GM12872 (cell line): ENCODE results near the gene MAML2.

ENCODE experiments used
- TF ChIP-seq, protein P1 (sequence below): IDR thresholded peaks from 3 replicates; pipeline ENCODE4 v1.5.1; 2011; ENCODE audit warnings: low read depth, mild to moderate bottlenecking, low read length, moderate library complexity; ENCODE audit not compliant: insufficient read depth

MAML2 gene

DNA sequence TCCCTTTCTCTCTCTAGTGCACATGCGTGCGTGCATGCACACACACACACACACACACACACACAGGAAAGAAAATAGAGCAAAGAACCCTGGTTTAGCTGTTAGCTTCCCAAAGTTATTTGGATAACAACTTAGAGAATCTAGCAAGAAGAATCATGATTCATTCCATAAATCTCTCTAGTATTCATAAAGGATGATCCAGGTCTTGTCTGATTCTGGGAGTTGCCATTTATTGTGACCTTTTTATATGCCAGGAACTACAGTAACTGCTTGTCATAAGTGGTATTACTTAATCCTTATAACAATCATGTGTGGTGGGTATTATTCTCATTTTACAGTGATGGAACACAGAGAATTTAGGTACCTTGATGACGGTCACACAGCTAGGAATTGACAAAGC is 277.6 kb downstream of the MAML2 start:
- TF ChIP-seq, protein P1, sequence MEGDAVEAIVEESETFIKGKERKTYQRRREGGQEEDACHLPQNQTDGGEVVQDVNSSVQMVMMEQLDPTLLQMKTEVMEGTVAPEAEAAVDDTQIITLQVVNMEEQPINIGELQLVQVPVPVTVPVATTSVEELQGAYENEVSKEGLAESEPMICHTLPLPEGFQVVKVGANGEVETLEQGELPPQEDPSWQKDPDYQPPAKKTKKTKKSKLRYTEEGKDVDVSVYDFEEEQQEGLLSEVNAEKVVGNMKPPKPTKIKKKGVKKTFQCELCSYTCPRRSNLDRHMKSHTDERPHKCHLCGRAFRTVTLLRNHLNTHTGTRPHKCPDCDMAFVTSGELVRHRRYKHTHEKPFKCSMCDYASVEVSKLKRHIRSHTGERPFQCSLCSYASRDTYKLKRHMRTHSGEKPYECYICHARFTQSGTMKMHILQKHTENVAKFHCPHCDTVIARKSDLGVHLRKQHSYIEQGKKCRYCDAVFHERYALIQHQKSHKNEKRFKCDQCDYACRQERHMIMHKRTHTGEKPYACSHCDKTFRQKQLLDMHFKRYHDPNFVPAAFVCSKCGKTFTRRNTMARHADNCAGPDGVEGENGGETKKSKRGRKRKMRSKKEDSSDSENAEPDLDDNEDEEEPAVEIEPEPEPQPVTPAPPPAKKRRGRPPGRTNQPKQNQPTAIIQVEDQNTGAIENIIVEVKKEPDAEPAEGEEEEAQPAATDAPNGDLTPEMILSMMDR, result no peak

DNA sequence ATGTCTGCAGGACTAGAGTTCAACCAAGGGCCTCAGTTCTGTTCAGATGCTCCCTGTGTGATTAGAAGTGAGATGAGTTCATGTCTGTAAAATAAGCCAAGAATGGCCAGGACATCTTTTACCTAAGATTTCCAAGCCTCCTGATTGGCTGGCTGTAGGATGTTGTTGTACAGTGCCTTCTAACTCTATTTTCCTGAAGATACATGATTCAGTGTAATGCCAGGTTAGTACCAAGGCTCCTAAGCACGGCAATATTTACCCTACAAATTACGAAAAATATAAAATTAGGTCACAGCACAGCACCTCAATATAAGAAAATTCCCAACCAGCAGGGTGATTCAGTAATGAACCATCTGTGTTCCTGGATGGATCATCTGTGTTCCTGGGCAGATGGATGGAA is 279.1 kb downstream of the MAML2 start:
- TF ChIP-seq, protein P1, result no peak

DNA sequence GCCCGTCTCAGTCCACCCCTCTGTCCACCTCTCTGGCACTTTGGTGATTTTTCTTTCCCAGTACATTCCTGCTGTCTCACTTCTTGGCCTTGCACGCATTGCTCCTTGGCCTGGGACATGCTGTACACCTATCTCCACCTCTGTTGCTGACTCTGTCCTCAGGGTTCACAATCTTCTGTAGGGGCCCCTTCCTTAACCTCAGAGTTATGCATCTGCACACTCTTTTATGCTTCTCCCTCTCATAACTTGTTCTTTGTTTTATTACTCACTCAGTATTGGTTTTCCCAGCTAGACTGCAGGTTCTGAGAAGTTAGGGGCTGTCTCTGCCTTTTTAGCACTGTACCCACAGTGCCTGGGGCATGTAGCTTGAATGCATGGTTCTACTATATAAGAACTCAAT is 279.9 kb downstream of the MAML2 start:
- TF ChIP-seq, protein P1, result no peak

DNA sequence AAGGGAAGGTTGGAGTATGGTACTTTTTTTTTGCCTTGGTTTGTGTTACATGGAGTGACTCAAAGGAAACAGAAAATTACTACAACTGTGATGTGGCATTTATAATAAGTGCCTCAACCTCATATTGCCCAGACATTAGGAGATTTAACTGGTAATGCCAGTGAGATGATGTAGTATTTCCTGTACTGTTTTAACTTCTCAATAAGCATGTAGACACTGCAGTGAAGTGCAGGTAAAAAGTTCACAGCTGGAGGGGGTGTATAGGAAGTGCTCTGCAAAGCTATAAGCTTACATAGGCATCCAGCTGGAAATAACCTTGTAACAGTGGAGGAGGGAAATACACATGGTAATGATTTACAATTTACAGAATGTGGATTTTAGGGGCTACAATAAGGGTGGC is 280.9 kb downstream of the MAML2 start:
- TF ChIP-seq, protein P1, result no peak

DNA sequence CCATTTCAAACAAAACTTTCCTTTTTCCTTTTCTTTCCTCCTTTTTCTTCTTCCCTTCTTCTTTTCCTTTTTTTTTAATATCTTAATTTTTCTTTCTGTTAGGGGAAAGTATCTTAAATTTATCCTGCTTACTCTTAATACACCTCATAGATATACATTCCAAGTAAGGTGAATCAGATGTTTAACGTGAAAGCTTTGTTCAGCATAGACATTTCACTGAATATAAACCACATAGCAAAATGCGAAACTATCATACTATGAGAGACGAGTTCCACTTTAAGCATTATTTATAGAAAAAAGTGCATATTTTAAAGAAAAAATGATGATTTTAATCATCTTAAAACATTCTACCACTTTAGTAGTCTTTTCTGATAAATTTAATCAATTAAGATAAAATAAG is 281.3 kb downstream of the MAML2 start:
- TF ChIP-seq, protein P1, result no peak

DNA sequence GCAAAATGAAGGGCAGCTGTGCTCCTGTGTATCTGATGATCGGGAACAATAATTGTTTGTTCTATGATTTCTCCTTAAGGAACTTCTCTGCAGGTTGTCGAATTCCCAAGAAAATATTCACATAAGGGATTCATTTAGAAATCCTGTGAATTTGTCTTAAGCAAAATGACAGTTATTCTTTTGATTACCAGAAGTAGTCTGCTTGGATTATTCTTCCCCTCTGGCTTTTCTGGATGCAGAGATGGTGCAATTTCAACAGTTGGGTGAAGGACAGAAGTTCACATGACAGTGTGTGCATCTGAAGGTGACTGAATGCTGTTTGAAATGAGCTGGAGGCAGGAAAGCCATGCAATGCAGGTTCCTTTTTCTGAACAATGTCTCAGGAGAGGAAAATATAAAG is 281.9 kb downstream of the MAML2 start:
- TF ChIP-seq, protein P1, result no peak

DNA sequence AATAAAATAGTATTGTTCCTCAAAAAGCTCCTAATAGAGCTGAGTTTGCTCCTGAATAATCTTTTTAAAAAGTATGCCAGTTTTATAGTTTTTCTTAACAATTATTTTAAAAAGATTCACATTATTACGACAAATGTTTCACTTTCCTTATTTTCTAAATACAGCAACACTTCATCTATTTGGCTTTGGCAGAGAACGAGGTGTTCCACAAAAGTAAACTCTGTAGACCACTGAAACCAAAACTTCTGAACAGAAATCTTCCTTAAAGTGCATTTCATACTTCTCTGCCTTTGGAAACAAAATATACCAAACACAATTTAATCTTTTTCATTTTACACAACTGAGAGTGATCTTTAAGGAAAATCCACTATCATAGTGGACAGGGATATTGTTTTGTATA is 285.5 kb downstream of the MAML2 start:
- TF ChIP-seq, protein P1, result no peak

DNA sequence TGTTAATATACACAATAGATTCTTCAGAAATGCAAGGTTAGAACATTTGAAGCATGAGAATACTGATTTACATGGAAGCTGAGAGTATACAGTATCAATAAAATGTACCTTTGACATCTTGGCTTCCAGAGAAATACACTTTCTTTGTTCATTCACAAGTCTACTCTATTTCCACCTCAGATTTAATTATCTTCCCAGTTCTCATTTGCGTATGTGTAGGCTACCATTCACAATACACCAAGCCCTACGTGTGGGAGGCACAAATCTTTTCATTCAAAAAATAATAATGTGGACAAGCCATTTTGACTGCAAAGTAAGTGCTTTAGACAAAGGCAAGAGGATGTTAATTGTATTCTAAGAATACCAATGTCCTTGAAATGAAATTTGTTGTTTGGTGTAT is 286.4 kb downstream of the MAML2 start:
- TF ChIP-seq, protein P1, result no peak
